22Rv1 (cell line): ENCODE measurements around the gene CATSPER1.
"Not testable (repeated sequence)": the region's sequence is repeated elsewhere in the genome, so short reads cannot be mapped to it uniquely, and the experiment has no call there.

Experiments
- H3K27ac ChIP-seq: fragments of 450-650 bp; 2 replicates; pipeline ENCODE4 v1.5.1; 2017
- ZFX ChIP-seq: fragments of 450-650 bp; IDR thresholded peaks from 2 replicates; pipeline ENCODE4 v1.6.1; 2017; ENCODE audit warnings: antibody characterized with exemption, borderline replicate concordance
- TF ChIP-seq, protein P1 (sequence below): fragments of 450-650 bp; IDR thresholded peaks from 2 replicates; pipeline ENCODE4 v1.5.1; 2017; ENCODE audit warnings: mild to moderate bottlenecking

Gene CATSPER1

DNA sequence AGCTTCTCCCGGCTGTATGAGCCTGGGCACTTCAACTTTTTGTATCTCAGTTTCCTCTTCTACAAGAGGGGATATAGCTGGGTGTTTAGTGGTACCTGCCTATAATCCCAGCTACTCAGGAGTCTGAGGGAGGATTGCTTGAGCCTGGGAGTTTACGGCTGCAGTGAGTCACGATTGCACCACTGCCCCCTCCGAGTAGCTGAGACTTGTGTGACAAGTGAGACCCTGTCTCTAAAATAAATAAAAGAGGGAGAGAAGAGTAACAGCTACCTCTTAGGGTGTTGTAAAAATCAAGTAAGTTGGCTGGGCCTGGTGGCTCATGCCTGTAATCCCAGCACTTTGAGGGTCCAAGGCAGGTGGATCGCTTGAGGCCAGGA lies 10.0 kb upstream of the CATSPER1 start:
- no peak overlapping the region for H3K27ac ChIP-seq

GRCh38 chr11:66035653-66036333 lies 9.5 kb upstream of the CATSPER1 start:
- TF ChIP-seq, protein P1, sequence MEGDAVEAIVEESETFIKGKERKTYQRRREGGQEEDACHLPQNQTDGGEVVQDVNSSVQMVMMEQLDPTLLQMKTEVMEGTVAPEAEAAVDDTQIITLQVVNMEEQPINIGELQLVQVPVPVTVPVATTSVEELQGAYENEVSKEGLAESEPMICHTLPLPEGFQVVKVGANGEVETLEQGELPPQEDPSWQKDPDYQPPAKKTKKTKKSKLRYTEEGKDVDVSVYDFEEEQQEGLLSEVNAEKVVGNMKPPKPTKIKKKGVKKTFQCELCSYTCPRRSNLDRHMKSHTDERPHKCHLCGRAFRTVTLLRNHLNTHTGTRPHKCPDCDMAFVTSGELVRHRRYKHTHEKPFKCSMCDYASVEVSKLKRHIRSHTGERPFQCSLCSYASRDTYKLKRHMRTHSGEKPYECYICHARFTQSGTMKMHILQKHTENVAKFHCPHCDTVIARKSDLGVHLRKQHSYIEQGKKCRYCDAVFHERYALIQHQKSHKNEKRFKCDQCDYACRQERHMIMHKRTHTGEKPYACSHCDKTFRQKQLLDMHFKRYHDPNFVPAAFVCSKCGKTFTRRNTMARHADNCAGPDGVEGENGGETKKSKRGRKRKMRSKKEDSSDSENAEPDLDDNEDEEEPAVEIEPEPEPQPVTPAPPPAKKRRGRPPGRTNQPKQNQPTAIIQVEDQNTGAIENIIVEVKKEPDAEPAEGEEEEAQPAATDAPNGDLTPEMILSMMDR, result no peak
- no peak for TF ChIP-seq ZFX
- no peak overlapping the region for H3K27ac ChIP-seq

More for the DNA sequence above, 10.0 kb upstream of the CATSPER1 start:
- no peak for TF ChIP-seq ZFX
- TF ChIP-seq, protein P1, result no peak

GRCh38 chr11:66032957-66033735 lies 6.9 kb upstream of the CATSPER1 start:
- TF ChIP-seq, protein P1, result no peak
- TF ChIP-seq ZFX, result no peak
- no peak overlapping the region for H3K27ac ChIP-seq

DNA sequence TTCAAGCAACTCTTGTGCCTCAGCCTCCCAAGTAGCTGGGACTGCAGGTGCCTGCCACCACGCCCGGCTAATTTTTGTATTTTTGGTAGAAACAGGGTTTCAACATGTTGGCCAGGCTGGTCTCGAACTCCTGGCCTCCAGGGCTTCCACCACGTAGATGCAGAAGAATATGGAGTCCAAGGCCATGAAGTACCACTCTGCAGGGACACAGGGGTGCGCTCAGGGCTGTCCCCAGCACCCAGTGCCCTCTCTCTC lies 3.2 kb downstream of the CATSPER1 start:
- H3K27ac ChIP-seq, result not testable (repeated sequence)

GRCh38 chr11:66022401-66023185 lies 3.7 kb downstream of the CATSPER1 start:
- no peak for TF ChIP-seq ZFX
- TF ChIP-seq, protein P1, result peak; percentile 97
- H3K27ac ChIP-seq, result no peak overlapping the region

DNA sequence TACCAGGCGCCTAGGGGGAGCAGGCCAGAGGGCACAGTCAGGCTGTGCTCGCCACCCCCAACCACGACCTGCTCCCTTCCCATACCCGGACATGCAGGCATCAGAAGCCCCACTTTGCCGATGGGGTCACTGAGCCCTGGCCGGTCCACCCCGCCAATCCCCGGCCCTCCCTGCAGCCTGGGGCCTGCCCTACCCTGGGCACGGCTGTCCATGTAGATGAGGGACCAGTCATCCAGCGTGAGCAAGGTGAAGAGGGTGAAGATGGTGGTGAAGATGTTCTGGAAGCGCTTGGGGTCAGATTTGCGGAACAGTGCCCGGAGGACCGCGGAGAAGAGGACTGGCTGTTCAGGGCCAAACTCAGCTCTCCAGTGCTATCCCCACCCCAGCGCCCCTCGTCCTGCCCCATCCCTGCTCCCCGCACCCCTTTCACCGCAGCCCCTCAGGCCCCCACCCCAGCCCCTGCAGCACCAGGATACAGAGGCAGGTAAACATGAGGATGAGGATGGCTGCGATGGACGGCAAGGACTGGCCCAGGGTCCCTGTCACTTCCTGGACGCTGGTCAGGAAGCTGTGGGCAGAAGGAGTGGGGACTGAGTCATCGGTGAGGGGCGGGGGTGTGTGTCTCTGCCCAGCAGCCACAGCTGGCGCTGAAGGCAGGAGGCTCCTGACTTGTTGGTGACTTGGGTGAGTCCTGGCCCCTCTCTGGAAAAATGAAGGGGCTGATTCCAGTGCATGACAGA lies 5.5 kb downstream of the CATSPER1 start:
- TF ChIP-seq, protein P1, result no peak
- TF ChIP-seq ZFX, result no peak
- no peak overlapping the region for H3K27ac ChIP-seq

GRCh38 chr11:66020212-66020611 lies 6.1 kb downstream of the CATSPER1 start:
- no peak for TF ChIP-seq ZFX
- TF ChIP-seq, protein P1, result no peak
- H3K27ac ChIP-seq, result no peak overlapping the region
